GM21576 (cell line): Measurements from ENCODE around the gene C1QL4.

Source experiments
- ATAC-seq: cut with Tn5 transposase; IDR thresholded peaks from one replicate; pipeline ENCODE4 v1.9.1; 2021; ENCODE audit warnings: mild to moderate bottlenecking, moderate library complexity; ENCODE audit not compliant: unreplicated experiment

C1QL4 gene

DNA sequence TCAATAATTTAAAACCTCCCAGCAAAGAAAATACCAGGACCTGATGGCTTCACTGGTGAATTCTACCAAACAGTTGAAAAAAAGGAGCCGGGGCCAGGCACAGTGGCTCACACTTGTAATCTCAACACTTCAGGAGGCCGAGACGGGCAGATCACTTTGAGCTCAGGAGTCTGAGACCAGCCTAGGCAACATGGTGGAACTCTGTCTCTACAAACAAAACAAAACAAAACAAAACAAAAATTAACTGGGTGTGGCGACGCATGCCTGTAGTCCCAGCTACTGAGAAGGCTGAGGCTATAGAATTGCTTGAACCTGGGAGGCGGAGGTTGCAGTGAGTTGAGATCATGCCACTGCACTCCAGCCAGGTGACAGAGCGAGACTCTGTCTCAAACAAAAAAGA is 27.6 kb downstream of the C1QL4 start:
- no peak for ATAC-seq

DNA sequence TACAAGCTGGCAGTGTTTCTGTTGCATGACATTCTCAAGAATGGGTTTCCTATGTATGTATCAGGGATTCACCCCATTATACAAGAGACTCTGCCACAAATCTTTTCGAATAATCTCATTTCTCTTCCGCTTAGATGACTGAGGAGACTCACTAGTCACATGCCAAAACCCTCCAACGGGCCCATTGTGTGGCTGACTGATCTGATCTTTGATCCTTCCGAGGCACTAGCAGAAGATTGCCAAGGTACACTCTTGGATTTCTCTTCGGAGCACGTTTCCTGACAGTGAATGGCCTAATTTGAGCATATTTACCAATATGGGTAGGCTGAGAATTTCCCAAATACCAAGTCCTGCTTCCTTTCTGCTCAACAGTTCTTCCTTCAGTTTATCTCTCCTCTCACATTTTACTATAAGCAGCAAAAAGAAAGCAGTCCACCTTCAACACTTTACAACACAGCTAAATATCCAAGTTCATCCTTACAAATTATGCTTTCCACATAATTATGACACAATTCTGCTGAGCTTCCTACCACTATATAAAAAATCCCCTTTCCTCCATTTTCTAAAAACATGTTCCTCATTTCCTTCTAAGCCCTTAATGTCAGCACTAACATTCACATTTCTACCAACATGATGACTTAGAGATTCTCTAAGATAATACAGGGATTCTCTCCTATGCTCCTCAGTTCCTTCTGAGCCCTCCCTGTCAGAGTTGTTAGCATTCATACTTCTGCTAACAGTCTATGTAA is 31.1 kb downstream of the C1QL4 start:
- ATAC-seq = no peak

DNA sequence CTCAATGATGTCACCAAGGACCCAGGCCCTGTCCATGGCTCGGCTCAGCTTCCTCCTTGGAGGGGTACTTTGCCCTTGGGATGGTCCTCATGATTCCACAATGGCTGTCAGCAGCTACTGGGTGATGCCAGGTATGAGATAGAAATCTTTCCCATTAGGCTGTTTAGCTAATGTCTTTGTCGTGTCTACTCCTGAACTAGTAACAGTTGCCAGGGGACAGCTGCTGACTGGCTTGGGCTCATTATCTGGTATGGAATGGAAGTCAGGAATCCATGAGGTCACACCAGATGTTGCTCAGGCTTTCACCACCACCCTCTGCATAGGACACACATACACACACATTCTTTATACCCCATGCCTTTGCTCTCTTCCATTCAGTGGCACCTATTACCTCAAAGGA is 32.8 kb downstream of the C1QL4 start:
- ATAC-seq = no peak

DNA sequence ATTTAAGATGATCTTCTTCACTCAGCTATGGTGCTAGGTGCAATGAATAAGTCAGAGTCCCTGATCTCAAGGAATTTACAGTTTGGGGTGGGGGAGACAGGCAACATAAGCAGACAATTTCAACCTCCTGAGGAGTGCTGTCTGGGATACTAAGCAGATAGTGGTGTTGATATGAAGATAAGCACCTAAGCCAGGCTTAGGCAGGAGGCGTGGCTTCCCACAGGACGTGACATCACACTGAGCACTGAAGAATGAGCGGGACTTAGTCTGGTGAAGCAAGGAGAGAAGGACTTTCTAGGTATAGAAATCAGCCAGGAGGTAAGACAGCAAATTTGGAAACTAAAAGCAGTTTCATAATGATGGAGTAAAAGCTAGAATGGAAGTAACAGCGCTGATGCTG is 35.2 kb downstream of the C1QL4 start:
- no peak for ATAC-seq

DNA sequence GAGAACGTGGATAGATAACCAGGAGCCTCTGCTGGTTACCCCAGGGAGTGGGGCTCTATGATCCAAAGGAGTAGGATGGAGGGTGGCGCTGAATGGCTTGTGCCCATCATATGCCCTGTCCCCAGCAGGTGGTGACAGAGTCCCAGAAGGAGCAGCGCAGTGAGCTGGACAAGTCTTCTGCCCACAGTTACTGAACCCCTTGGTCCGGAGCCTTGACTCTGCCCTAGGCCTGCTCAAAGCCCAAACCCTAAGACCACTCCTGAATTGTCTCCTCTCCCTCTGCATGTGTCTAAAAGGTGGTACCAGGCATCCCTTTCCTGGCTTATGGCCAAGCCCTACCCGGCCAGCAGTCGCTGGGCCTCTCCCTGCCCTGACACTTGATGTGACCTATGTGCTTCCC is 38.8 kb downstream of the C1QL4 start:
- ATAC-seq = no peak

DNA sequence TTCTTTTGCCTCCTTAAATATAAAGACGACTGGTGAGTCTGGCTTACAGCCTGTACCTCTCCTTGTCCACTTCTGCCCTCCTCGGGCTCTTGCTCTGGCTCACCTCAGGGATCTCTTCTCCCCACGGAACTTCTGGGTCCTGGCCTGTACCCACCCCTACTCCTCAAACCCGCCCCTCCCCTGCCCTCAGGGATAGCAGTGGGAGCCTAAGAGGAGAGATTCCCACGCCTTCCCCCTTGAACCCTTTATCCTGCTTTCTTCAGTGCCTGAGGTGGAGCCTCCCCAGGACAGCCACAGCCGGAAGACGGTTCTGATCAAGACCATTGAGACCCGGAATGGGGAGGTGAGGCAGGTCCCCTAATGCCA is 39.3 kb downstream of the C1QL4 start:
- no peak for ATAC-seq

DNA sequence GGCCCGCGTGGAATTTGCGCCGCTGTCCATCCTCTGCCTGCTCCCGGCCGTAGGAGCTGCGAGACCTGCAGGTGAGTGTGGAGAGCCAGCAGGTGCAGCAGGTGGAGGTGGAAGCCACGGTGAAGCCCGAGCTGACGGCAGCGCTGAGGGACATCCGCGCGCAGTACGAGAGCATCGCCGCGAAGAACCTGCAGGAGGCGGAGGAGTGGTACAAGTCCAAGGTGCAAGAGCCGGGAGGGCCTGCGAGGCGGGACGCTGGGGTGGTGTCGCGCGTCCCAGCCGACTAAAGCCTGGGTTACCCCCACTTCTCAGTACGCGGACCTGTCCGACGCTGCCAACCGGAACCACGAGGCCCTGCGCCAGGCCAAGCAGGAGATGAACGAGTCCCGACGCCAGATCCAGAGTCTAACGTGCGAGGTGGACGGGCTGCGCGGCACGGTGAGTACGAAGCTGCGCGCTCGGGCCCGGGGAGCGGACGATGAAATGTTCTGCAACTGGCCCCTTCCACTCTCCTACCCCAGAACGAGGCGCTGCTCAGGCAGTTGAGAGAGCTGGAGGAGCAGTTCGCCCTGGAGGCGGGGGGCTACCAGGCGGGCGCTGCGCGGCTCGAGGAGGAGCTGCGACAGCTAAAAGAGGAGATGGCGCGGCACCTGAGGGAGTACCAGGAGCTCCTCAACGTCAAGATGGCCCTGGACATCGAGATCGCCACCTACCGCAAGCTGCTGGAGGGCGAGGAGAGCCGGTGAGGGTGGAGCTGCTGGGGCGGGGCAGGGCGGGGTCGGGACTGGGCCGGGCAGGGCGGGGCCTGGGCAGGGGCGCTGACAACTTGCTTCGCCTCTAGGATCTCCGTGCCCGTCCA is 39.9 kb downstream of the C1QL4 start:
- ATAC-seq = no peak

DNA sequence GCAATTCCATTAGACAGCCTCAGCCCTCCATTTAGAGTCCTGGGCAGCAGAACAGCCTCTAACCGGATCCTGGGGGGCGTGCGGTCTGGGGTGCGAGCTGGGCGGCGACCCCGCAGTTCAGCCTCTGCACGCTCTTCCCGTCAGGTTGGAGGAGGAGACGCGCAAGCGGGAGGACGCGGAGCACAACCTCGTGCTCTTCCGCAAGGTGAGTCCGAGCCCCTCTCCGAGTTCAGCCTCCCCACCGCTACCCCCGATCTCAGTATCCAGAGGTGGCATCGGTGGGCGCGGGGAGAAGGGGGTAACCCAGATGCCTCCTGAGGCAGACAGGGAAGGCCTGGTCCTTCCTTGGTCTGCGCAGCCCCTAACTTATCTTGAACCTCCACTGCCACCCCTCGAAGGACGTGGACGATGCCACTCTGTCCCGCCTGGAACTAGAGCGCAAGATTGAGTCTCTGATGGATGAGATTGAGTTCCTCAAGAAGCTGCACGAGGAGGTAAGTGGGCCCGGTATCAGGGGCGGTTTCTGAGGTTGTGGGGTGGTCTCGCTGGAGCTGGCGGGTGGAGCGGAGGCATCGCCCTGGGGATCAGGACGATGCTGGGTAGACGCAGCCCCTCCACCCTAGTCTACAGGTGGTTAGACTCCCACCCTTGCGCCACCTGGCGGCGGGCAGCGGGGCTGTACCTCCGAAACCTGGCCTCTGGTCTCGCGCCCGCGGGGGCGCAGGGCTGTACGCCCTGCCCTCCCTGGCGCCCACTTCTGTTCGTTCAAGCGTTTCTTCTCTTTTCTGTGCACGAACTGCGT is 40.8 kb downstream of the C1QL4 start:
- ATAC-seq = no peak

DNA sequence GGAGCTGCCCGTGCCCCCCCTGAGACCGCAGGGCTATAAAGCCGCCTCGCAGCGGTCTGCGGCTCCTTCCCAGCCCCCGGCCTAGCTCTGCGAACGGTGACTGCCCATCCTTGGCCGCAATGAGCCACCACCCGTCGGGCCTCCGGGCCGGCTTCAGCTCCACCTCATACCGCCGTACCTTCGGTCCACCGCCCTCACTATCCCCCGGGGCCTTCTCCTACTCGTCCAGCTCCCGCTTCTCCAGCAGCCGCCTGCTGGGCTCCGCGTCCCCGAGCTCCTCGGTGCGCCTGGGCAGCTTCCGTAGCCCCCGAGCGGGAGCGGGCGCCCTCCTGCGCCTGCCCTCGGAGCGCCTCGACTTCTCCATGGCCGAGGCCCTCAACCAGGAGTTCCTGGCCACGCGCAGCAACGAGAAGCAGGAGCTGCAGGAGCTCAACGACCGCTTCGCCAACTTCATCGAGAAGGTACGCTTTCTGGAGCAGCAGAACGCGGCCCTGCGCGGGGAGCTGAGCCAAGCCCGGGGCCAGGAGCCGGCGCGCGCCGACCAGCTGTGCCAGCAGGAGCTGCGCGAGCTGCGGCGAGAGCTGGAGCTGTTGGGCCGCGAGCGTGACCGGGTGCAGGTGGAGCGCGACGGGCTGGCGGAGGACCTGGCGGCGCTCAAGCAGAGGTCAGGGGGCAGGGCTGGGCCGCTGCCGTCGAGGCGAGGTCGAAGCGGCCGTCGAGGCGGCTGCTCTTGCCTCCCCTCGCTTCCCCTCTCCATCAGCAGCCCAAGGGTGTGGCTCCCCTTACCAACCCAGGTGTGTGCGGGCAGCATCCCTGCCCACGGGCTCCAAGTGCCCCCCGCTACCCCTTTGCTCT is 41.7 kb downstream of the C1QL4 start, which contains the start of gene PRPH:
Gene PRPH, plus strand, starts transcription at position 66 of the 855 bp plus-strand sequence. Its CDS starts 54 bp downstream, at position 120.
- ATAC-seq = no peak

DNA sequence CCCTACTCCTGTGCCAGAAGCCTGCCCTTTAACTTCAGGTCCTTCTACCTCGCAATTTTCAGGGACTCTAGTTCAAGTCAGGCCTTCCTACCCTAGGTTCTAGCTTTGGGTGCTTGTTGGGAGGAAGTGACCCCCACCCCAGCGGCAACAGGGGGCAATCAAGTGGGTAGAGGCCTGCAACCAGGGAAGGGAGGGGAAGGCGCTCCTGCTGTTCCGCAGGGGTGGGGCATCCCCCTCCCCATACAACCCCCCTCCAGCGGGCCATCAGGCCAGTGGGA is 42.2 kb downstream of the C1QL4 start:
- ATAC-seq = no peak

DNA sequence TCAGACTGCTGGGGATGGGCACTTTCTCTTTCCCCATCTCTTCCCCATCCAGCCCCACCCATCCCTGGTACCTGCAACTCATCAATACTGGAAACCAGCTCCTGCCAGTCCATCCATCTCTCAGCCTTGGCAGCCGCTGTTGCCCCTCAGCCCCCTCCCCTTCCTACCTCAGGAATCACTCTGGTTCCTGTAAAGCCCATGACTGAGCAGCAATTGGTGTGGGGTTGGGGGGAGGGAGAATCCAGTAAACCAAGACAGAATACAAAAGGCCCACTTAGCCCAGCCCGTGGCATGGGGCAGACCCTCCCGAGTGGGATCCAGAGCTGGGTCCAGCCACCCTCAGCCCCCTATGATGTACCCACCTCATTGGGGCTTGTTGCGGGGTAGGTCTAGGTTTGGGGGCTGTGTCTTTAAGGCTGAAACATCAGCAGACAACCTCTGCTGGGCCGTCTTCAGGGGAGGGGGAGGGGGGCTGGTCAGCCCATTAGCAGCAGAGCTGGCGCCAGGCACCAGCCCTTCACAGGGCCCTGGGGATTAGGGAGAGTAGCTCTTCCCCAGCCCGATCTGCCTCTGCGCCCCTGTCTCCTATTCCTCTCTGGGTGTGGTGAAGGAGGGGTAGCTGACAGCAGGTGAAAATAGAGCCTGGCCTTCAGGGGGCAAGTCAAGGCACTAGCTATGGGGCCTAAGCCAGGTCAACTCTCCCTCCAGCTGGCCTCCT is 42.7 kb downstream of the C1QL4 start:
- no peak for ATAC-seq

DNA sequence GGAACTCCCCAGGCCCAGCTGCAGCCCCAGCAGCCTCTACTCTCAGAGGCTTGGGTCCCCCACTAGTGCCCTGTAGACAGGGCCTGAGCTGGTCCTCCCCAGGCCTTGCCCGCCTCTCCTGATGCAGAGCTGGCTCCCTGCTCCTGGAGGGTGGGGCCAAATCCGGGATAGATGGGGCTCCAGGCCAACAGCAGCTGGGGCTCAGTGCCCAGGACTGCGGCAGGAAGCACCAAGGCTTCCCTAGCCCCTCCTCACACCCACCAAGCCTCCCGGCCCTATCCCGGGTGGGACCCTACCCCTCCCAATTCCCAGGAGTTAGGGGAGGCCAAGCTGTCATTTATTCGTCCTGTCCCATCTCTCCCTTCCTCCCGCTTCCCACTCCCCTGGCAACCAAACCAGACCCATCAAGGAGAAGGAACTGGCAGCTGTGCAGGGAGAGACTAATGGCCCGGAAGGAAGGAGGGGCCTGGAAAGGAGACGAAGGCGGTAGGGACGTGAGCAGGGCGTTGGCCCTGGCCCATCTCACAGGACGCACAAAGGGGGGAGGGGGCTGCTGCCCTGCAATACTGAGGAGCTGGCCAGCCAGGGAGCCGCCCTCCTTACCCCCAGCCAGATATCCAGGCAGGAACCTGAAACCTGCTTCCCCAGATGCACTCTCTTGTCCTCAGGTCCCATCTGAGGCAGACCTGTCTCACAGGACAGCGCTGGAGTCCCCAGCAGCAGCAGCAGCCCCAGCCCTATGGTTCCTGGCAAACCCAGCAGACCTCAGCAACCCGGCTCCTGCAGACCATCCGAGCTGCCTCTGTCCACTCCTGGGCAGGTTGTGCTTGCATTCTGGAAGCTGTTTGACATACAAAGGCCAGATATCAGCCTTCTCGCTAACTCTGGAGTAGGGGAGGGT is 43.7 kb downstream of the C1QL4 start:
- no peak for ATAC-seq

DNA sequence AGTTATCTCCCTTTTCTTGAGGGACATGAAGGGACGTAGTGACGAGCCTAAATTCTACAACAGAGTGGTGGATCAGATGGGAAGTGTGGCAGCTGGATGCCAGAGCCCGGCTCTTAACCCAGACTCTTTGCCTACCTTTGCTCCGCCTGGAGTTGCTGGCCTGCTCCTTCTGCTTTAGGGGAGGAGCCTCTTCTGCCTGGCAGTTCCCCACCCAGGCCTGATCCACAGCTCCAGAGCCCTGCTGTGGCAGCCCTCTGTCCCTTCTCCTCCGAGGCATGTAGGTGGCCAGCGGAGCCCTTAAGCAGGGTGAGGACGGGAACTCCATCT is 44.3 kb downstream of the C1QL4 start:
- no peak for ATAC-seq

DNA sequence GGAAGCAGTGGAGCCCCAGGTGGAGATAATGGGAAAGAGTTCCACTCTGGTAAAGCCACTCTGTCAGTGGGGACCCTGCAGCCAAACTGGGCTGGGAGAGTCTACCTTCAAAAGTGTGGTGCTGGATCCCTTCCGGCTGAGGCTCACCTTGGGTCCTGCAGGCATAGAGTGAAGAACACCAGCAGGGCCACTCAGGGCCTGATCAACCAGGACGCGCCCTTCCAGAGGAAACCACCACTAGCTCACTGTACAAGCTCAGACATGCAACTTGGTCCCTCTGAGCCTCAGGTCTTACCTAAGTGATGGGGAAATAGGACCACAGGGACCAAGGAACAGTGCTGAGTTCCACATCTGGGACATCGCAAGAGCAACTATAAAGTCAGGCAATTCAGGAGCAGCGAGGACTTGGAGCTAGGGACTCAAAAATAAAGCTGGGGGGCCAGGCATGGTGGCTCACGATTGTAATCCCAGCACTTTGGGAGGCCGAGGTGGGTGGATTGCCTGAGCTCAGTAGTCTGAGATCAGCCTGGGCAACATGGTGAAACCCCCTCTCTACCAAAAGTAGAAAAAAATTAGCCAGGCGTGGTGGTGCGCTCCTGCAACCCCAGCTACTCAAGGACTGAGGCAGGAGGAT is 47.9 kb downstream of the C1QL4 start:
- no peak for ATAC-seq

DNA sequence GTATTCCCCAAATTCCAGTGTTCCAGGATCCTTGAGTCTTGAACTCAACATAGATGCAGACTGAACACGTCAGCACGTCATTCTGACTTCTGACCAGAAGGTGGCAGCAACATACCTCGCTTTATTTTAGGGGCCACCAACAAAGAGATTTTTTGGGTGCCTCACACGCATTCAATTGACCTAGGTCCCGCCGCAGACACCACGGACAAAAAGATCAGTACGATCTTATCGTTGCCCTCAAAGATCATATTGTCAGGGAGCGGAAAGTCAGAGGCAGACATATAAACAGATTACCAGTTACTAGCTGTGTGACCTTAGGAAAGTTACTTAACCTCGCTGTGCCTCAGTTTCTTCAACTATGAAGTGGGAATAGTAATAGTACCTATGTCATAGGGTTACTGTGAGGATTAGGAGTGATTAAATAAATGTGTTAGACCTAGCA is 48.6 kb downstream of the C1QL4 start:
- ATAC-seq = no peak

DNA sequence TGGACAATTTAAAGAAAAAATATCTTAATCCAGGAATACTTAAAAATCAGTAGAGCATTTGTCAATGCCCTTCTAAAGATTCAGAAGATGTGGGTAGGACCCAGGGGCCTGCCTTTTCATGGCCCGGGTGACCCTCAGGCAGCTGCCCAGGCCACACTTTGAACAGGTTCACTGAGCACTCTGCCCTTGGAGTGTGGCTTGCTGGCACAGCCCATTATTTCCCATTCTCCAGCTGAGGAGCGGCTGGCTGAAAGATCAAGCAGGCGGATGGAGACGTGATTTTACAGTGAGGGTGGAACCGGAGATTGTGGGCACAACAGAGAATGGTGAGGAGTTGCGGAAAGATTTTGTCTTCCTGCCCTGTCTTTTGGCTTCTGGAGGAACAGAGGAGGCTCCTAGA is 49.1 kb downstream of the C1QL4 start:
- ATAC-seq = no peak

DNA sequence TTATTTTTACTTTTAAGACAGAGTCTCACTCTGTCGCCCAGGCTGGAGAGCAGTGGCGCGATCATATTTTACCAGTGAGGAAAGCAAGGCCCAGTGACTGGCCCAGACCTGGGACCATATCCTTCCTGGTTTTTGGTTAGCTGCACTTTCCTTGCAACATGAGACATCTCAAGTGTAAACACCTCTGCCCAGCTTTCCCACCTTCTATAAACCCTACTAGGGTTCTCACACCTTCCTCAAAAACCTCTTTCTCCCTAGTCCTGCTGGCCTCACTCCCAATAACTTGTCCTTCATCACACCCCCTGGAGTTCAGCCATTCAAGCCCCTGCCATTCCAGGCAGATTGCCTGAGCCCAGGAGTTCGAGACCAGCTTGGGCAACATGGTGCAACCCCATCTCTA is 52.3 kb downstream of the C1QL4 start:
- ATAC-seq = no peak

DNA sequence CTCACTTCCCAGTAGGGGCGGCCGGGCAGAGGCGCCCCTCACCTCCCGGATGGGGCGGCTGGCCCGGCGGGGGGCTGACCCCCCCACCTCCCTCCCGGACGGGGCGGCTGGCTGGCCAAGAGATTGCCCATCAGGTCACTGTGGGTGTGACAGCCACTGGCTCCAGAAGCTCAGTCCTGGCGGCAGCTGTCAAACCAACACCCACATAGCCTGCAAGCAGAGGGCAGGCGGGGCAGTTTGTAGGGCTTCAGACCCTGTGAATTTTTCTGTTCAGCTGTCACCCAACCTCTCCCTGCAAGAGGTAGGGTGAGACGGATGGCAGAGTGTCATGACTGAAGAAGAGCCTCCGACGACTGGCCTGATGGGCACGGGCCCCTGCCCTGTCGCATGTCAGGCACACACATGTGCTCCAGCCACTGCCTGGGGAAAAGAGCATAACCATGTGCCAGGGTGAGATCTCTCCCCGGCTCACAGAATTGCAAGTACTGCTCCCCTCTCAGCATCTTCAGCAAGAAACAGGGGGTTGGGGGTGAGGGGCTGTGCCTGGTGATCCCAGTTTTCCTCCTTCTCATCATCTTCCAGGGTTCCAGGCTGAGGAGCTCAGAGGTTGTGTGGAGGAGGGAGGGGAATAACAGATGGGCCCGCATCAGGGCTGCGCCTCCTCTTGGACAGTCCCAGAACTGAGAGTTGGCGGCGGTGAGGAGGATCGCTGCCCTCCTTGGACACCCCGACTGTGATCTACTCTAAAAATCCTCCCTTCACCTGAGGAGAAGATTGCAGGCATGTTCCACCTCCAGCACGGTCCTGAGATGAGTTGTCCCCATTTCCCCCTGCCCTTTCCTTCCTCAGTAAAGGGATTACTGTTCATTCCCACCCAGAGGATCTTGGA is 53.2 kb downstream of the C1QL4 start:
- ATAC-seq = no peak
